ENCODE data around the gene DNAJC5.

GRCh38 chr20:63890201-63890576 is 4.7 kb upstream of the DNAJC5 start:
- TF ChIP-seq POLR2AphosphoS5 (IDR thresholded peaks at IDR 0.05) (no peak), CTCF (IDR thresholded peaks at IDR 0.05) (no peak)

All from breast epithelium (tissue), 3 donors.